RWPE1 (cell line): ENCODE data around the gene VCL.
A peak's percentile ranks its signal among the peaks of the same experiment; 100 is the strongest.
"Not testable (repeated sequence)": the region's sequence is repeated elsewhere in the genome, so short reads cannot be mapped to it uniquely, and the experiment has no call there.

ENCODE experiments used
- CTCF ChIA-PET: fragments of 350-600 bp; sonication (Branson Sonifier 250); formaldehyde crosslinking; extraction: SDS; loops from one replicate; lab custom pipeline; 2021; lab: Yijun Ruan, JAX
- POLR2A ChIA-PET: fragments of 400-600 bp; formaldehyde crosslinking; extraction: SDS; loops from one replicate; lab custom pipeline; 2020; ENCODE audit warnings: antibody characterized with exemption; ENCODE audit not compliant: low non-redundant PET; lab: Yijun Ruan, JAX
- DNase-seq: peaks from one replicate; pipeline ENCODE4 v3.0.0; 2012; ENCODE audit warnings: low spot score
- H3K27ac ChIP-seq: fragments of 450-650 bp; 2 replicates; pipeline ENCODE4 v1.5.1; 2017
- TF ChIP-seq, protein P1 (sequence below): fragments of 450-650 bp; conservative IDR thresholded peaks from 2 replicates; pipeline ENCODE4 v1.5.1; 2017; ENCODE audit warnings: low read depth, mild to moderate bottlenecking

VCL gene

DNA sequence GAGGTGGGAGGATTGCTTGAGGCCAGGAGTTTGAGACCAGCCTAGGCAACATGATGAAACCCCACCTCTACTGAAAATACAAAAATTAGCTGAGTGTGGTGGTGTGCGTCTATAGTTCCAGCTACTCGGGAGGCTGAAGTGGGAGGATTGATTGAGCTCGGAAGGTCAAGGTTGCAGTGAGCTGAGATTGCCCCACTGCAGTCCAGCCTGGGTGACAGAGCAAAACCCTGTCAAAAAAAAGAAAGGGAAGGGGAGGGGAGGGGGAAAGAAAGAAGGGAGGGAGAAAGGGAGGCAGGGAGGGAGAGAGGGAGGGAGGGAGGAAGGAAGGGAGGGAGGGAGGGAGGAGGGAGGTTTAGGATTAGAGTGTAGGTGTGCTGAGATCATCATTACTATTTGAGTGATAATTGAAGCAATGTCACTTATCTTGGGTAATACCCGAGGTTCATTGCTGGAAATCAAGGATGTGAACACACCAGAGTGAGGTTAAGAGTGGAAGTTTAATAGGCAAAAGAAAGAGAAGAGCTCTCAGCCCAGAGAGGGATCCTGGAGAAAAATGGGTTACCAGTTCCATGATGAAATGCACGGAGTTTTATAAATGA lies 27.6 kb downstream of the VCL start:
- H3K27ac ChIP-seq, result peak overlapping the region; percentile 23; the same call in 1 of the 2 replicates
- TF ChIP-seq, protein P1, sequence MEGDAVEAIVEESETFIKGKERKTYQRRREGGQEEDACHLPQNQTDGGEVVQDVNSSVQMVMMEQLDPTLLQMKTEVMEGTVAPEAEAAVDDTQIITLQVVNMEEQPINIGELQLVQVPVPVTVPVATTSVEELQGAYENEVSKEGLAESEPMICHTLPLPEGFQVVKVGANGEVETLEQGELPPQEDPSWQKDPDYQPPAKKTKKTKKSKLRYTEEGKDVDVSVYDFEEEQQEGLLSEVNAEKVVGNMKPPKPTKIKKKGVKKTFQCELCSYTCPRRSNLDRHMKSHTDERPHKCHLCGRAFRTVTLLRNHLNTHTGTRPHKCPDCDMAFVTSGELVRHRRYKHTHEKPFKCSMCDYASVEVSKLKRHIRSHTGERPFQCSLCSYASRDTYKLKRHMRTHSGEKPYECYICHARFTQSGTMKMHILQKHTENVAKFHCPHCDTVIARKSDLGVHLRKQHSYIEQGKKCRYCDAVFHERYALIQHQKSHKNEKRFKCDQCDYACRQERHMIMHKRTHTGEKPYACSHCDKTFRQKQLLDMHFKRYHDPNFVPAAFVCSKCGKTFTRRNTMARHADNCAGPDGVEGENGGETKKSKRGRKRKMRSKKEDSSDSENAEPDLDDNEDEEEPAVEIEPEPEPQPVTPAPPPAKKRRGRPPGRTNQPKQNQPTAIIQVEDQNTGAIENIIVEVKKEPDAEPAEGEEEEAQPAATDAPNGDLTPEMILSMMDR, result no peak
- CTCF ChIA-PET, result interaction anchor here (0.7 kb wide), 3 partner anchors 8 to 16 kb away, joined by 3 to 5 read pairs (median 4); no protein-coding TSS in a partner anchor
- POLR2A ChIA-PET, result no interaction called here
- DNase-seq, result no peak

DNA sequence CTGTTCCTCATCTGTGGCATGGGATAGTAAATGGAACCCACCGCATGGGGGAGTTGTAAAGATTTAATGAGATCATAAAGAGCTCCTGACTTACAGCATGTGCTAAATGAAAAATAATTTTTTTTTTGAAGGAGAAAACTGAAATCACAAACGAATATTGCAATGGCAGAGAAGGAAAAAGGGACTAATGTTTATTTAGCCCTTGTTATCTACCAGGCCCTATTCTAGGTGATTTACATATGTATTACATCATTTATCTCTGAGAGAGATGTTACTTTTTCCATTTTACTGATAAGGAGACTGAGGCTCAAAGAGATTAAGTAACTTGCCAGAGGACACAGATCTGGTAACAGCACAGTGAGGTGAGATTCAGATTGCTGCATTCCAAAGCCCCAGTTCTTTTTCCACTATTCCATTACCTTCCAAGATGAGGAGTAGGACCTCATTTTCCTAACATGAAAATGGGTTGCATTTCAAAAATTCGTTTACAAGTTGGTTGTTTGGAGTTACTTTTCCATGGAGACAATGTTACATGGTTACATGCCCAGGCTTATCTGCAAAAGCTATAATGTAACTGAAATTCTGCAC lies 28.6 kb downstream of the VCL start:
- CTCF ChIA-PET, result interaction anchor here (0.6 to 1.3 kb wide), 4 partner anchors 12 to 1149 kb away, joined by 3 to 6 read pairs (median 4); no protein-coding TSS in a partner anchor

DNA sequence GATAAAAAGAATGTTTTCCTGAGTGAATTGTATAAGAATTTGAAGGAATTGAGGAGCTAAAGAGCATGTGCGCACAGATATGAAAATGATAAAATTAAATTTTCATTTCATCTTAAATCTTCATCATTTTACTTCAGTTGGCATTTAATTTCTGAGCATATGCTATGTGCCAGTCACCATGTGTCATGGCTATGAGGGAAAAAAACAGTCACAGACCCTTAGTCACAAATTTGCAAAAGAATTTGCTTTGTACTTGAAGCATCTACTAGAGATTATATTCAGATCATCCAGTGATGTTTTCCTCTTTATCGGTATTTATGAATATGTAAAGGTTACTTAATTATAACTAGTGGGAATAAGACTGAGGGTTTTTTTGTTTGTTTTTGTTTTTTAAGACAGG lies 29.8 kb downstream of the VCL start:
- TF ChIP-seq, protein P1, result no peak
- POLR2A ChIA-PET, result no interaction called here
- DNase-seq, result no peak
- no peak overlapping the region for H3K27ac ChIP-seq
- CTCF ChIA-PET, result interaction anchor here (0.6 to 1.3 kb wide), 3 partner anchors 12 to 318 kb away, joined by 3 to 6 read pairs (median 3); no protein-coding TSS in a partner anchor

More for the DNA sequence above, 28.6 kb downstream of the VCL start:
- POLR2A ChIA-PET, result interaction anchor here (0.6 kb wide), 1 partner anchor 800 kb away, joined by 3 read pairs; no protein-coding TSS in a partner anchor
- no peak overlapping the region for H3K27ac ChIP-seq
- no peak for DNase-seq
- TF ChIP-seq, protein P1, result no peak

DNA sequence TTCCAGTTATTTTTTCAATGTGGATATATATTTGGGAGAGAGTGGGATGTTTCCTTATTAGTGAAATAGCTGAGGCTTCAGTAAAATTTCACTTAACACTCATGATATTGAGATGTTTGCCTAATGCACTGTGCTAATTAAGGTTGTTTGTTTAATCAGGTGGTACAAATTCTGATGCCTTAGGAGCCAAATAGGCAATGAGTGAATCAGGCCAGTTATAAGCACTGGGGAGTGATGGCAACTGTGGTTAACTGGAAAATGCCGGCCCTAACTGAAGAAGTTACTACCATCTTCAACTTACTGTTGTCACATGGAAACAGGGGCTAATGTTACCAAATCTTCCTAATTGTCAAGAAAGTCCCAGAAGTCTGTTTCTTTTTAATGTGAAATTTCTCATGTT lies 32.0 kb downstream of the VCL start:
- no peak for DNase-seq
- CTCF ChIA-PET, result interaction anchor here (1.0 kb wide), 1 partner anchor 89 kb away, joined by 3 read pairs; no protein-coding TSS in a partner anchor
- POLR2A ChIA-PET, result no interaction called here
- H3K27ac ChIP-seq, result no peak overlapping the region
- TF ChIP-seq, protein P1, result no peak

DNA sequence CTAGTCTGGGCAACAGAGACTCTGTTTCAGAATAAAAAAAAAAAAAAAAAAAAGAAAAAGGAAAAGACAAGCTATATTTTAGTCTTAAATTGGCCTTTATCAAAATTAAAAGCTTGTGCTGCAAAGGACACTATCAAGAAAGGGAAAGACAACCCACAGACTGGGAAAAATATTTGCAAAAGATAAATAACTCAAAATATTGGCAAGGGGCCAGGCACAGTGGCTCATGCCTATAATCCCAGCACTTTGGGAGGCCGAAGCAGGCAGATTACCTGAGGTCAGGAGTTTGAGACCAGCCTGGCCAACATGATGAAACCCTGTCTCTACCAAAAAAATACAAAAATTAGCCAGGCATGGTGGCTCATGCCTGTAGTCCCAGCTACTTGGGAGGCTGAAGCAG lies 34.3 kb downstream of the VCL start:
- CTCF ChIA-PET, result interaction anchor here (0.6 kb wide), 1 partner anchor 93 kb away, joined by 3 read pairs; no protein-coding TSS in a partner anchor
- H3K27ac ChIP-seq, POLR2A ChIA-PET, DNase-seq: not testable (repeated sequence)

DNA sequence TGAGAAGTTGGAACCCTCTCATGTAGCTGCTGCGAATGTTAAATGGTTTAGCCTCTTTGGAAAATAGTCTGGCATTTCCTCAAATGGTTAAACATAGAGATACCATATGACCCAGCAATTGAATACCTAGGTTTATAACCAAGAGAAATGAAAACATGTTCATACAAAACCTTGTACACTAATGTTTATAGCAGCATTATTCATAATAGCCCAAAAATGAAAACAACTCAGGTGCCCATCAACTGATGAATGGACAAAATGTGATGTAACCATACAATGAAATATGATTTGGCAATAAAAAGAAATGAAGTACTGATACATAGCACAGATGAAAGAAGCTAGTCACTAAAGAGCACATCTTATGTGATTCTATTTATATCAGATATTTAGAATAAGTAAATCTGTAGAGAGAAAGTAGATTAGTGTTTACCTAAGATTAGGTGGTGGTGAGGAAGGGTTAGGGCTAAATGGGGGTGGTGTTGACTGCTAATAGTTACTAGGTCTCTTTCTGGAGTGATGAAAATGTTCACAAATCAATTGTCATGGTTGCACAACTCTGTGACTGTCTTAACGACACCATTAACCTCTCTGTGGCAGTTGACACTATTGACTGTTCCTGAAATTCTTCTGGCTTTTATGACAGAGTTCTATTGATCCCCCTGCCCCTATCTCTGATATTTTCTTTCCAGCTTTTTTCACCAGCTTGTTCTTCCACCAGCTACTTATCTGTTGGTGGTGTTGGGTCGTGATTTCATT lies 35.2 kb downstream of the VCL start:
- no peak overlapping the region for H3K27ac ChIP-seq
- CTCF ChIA-PET, result no interaction called here
- POLR2A ChIA-PET, result no interaction called here
- DNase-seq, result no peak
- TF ChIP-seq, protein P1, result no peak
